Keratinocyte (primary cell): ENCODE data around the gene DTNB. TPM values are rescaled to one million over a fixed set of nuclear protein-coding genes. Genes with fewer than 3 reads are reported as not detected.

Experiments used
- DNase-seq: peaks from one replicate; pipeline ENCODE4 v3.0.0-alpha.2; 2011; ENCODE audit warnings: low read depth, missing footprints, low spot score
- FAIRE-seq: peaks from 2 replicates; lab custom pipeline; 2011; peaks lifted over from hg19 to GRCh38; lab: Jason Lieb, UNC
- H2AFZ ChIP-seq: 2 replicates; pipeline ENCODE4 v1.6.0; 2012; ENCODE audit warnings: low read length, control low read depth, inconsistent platforms; ENCODE audit not compliant: control insufficient read depth
- H3K27ac ChIP-seq: 2 replicates; pipeline ENCODE4 v1.5.1; 2011; ENCODE audit warnings: low read length; ENCODE audit not compliant: control insufficient read depth, insufficient read depth
- H3K27me3 ChIP-seq: 3 replicates; pipeline ENCODE4 v1.6.0; 2011; ENCODE audit warnings: low read length; ENCODE audit not compliant: control insufficient read depth, insufficient read depth; ENCODE audit errors: extremely low read depth
- H3K36me3 ChIP-seq, 2 experiments: 2 replicates in 1 of 2; 3 replicates in 1 of 2; pipeline ENCODE4 v1.5.1; 2011; ENCODE audit warnings: low read length in 2 of 2, mild to moderate bottlenecking in 1 of 2; ENCODE audit not compliant: control insufficient read depth in 2 of 2, insufficient read depth in 2 of 2; ENCODE audit errors: extremely low read depth in 1 of 2
- H3K4me1 ChIP-seq: 3 replicates; pipeline ENCODE4 v1.5.1; 2011; ENCODE audit warnings: low read length; ENCODE audit not compliant: control insufficient read depth, insufficient read depth; ENCODE audit errors: extremely low read depth
- H3K4me2 ChIP-seq: 3 replicates; pipeline ENCODE4 v1.6.0; 2011; ENCODE audit warnings: low read depth, low read length; ENCODE audit not compliant: control insufficient read depth, insufficient read depth; ENCODE audit errors: extremely low read depth
- H3K4me3 ChIP-seq, 3 experiments: fragments of 200-600 bp in 1 of 3; sonication (generic) in 1 of 3; 2 replicates in 2 of 3; 3 replicates in 1 of 3; pipeline ENCODE4 v1.5.1; 2011 to 2016; ENCODE audit warnings: low read length in 3 of 3, mild to moderate bottlenecking in 3 of 3, control low read depth in 2 of 3, inconsistent platforms in 1 of 3, low read depth in 1 of 3, mixed read lengths in 1 of 3, mixed run types in 1 of 3, moderate library complexity in 1 of 3; ENCODE audit not compliant: control insufficient read depth in 2 of 3, insufficient read depth in 2 of 3; ENCODE audit errors: extremely low read depth in 1 of 3
- H3K79me2 ChIP-seq: 2 replicates; pipeline ENCODE4 v1.6.0; 2012; ENCODE audit warnings: low read length; ENCODE audit not compliant: control insufficient read depth, insufficient read depth
- H3K9ac ChIP-seq: 3 replicates; pipeline ENCODE4 v1.6.0; 2011; ENCODE audit warnings: low read length; ENCODE audit not compliant: control insufficient read depth, insufficient read depth; ENCODE audit errors: extremely low read depth
- H3K9me1 ChIP-seq: 3 replicates; pipeline ENCODE4 v1.6.0; 2011; ENCODE audit warnings: low read length; ENCODE audit not compliant: control insufficient read depth, insufficient read depth; ENCODE audit errors: extremely low read depth
- H3K9me3 ChIP-seq: 2 replicates; pipeline ENCODE4 v1.5.1; 2012; ENCODE audit warnings: low read depth, low read length; ENCODE audit not compliant: control insufficient read depth
- H4K20me1 ChIP-seq: 3 replicates; pipeline ENCODE4 v1.6.0; 2011; ENCODE audit warnings: low read length; ENCODE audit not compliant: control insufficient read depth, insufficient read depth; ENCODE audit errors: extremely low read depth
- EZH2 ChIP-seq: IDR thresholded peaks from one replicate; pipeline ENCODE4 v1.6.1; 2012; ENCODE audit warnings: inconsistent platforms, mild to moderate bottlenecking, low read length, moderate library complexity
- dilution Hi-C: fragments of 300-500 bp; cut with MboI; formaldehyde crosslinking; loops from one replicate; pipeline ENCODE4 v1.7.0; 2020; ENCODE audit warnings: low sequenced_read_pairs; ENCODE audit not compliant: extremely low pct_ligation_motif_present
- polyA plus RNA-seq, 5 experiments: library from polyadenylated mRNA; depleted of rRNA in 3 of 5; stranded (reverse) in 3 of 5; stranded (forward) in 1 of 5; unstranded in 1 of 5; fragments of >200 nt; gene quantifications; 1 replicate in 1 of 5; 2 replicates in 3 of 5; 3 replicates in 1 of 5; pipeline versions ENCODE4 v1.2.1 to v1.2.3, GENCODE V29; 2011 to 2012; ENCODE audit warnings: missing spikeins in 2 of 5, low read depth in 1 of 5, low replicate concordance in 1 of 5
- TF ChIP-seq, protein P1 (sequence below), 3 experiments: IDR thresholded peaks in 1 of 3; conservative IDR thresholded peaks in 1 of 3; optimal IDR thresholded peaks in 1 of 3; 2 replicates in 2 of 3; 3 replicates in 1 of 3; pipeline versions ENCODE3 to v1.5.1; 2011; ENCODE audit warnings: low read length in 3 of 3, mild to moderate bottlenecking in 3 of 3, moderate library complexity in 2 of 3, control low read depth in 1 of 3, inconsistent platforms in 1 of 3; ENCODE audit not compliant: insufficient read depth in 2 of 3; ENCODE audit errors: extremely low read depth in 1 of 3

The DTNB gene
- polyA plus RNA-seq, 1 donor (not counting 4 experiments of a cell fraction or from before 2014, with no cell fraction given), result 31.5 TPM

DNA sequence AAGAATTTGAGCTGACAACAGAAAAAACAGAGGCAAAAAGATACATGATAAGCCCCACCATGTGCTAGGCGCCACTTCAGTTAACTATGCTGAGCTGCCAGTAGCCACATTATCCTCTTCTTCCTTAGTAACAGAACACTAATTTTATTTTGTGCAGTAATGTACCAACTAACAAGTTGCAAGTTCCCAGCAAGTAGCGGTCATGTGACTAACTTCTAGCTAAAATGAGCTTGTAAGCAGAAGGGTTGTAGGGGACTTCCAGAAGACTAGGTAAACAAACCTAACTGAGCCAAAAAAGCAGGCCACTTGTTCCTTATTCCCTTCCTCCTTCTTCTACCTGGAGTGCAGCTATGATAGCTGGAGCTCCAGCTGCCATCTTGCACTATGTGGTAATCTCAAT, 75.5 kb downstream of the DTNB start:
- H3K27me3 ChIP-seq, result no peaks in the 10 kb centered on the region
- TF ChIP-seq EZH2, result no peak
- TF ChIP-seq, protein P1, sequence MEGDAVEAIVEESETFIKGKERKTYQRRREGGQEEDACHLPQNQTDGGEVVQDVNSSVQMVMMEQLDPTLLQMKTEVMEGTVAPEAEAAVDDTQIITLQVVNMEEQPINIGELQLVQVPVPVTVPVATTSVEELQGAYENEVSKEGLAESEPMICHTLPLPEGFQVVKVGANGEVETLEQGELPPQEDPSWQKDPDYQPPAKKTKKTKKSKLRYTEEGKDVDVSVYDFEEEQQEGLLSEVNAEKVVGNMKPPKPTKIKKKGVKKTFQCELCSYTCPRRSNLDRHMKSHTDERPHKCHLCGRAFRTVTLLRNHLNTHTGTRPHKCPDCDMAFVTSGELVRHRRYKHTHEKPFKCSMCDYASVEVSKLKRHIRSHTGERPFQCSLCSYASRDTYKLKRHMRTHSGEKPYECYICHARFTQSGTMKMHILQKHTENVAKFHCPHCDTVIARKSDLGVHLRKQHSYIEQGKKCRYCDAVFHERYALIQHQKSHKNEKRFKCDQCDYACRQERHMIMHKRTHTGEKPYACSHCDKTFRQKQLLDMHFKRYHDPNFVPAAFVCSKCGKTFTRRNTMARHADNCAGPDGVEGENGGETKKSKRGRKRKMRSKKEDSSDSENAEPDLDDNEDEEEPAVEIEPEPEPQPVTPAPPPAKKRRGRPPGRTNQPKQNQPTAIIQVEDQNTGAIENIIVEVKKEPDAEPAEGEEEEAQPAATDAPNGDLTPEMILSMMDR (optimal IDR thresholded peaks at IDR 0.05 in 1 of 3, IDR thresholded peaks at IDR 0.05 in 1 of 3, conservative IDR thresholded peaks at IDR 0.05 in 1 of 3; ENCODE audit: extremely low read depth in 1 of 3, insufficient read depth in 2 of 3, low read length in 3 of 3), result no peak
- H3K9me3 ChIP-seq, result no peaks in the 10 kb centered on the region
- dilution Hi-C loops, result no loop called here
- no peak overlapping the region for H3K9ac ChIP-seq
- no peak overlapping the region for H3K4me3 ChIP-seq
- H3K79me2 ChIP-seq, result no peaks in the 10 kb centered on the region
- no peak overlapping the region for H2AFZ ChIP-seq
- FAIRE-seq (no peak), DNase-seq (no peak)
- no peaks in the 10 kb centered on the region for H4K20me1 ChIP-seq
- no peak overlapping the region for H3K27ac ChIP-seq
- H3K9me1 ChIP-seq, result no peaks in the 10 kb centered on the region
- H3K36me3 ChIP-seq, result peaks cover 0 to 4% of the 10 kb centered on the region in 2 experiments
- H3K4me1 ChIP-seq, result no peaks in the 10 kb centered on the region
- H3K4me2 ChIP-seq, result no peak overlapping the region

GRCh38 chr2:25596516-25597244, 76.7 kb downstream of the DTNB start:
- dilution Hi-C loops, result no loop called here
- no peak for FAIRE-seq

More at GRCh38 chr2:25596516-25597244, 76.7 kb downstream of the DTNB start:
- Histone ChIP-seq H4K20me1 (no peaks in the 10 kb centered on the region), H2AFZ (no peak overlapping the region), H3K4me3 (no peak overlapping the region), H3K27ac (no peak overlapping the region), H3K36me3 (peaks cover 0 to 4% of the 10 kb centered on the region in 2 experiments), H3K4me2 (no peak overlapping the region), H3K4me1 (no peaks in the 10 kb centered on the region), H3K79me2 (no peaks in the 10 kb centered on the region), H3K9me3 (no peaks in the 10 kb centered on the region), H3K9me1 (no peaks in the 10 kb centered on the region), H3K27me3 (no peaks in the 10 kb centered on the region), H3K9ac (no peak overlapping the region)
- TF ChIP-seq EZH2, result no peak
- TF ChIP-seq, protein P1 (optimal IDR thresholded peaks at IDR 0.05 in 1 of 3, IDR thresholded peaks at IDR 0.05 in 1 of 3, conservative IDR thresholded peaks at IDR 0.05 in 1 of 3; ENCODE audit: extremely low read depth in 1 of 3, insufficient read depth in 2 of 3, low read length in 3 of 3), result no peak
- no peak for DNase-seq
